Sigmoid colon (tissue), 4 donors: ENCODE data around the gene ATXN1.

ENCODE experiments used
- CTCF ChIP-seq, 4 experiments: fragments of 450-650 bp in 3 of 4; fragments of 200-600 bp in 1 of 4; IDR thresholded peaks; one replicate each; pipeline ENCODE4 v1.5.1; 2016 to 2019; ENCODE audit warnings: antibody characterized with exemption in 4 of 4, mild to moderate bottlenecking in 3 of 4, moderate library complexity in 2 of 4
- EP300 ChIP-seq, 4 donors: sonication (generic); formaldehyde crosslinking; IDR thresholded peaks; one replicate each; pipeline ENCODE4 v1.6.1; 2017; ENCODE audit warnings: antibody characterized with exemption in 4 of 4
- POLR2A ChIP-seq, 2 donors: fragments of 450-650 bp; IDR thresholded peaks; one replicate each; pipeline ENCODE4 v1.6.1; 2016; ENCODE audit warnings: antibody characterized with exemption in 2 of 2, mild to moderate bottlenecking in 2 of 2, moderate library complexity in 2 of 2
- POLR2AphosphoS5 ChIP-seq, 4 donors: sonication (generic); formaldehyde crosslinking; IDR thresholded peaks; one replicate each; pipeline ENCODE4 v1.6.1; 2017; ENCODE audit warnings: antibody characterized with exemption in 4 of 4

GRCh38 chr6:16518265-16518664 is 243.0 kb downstream of the ATXN1 start:
- no peak for TF ChIP-seq CTCF (IDR thresholded peaks at IDR 0.05)
- no peak for TF ChIP-seq EP300 (IDR thresholded peaks at IDR 0.05)
- no peak for TF ChIP-seq POLR2AphosphoS5 (IDR thresholded peaks at IDR 0.05)
- TF ChIP-seq POLR2A (IDR thresholded peaks at IDR 0.05), result no peak
